GM12878 (cell line): ENCODE measurements around the gene NGRN.

ENCODE experiments used
- CHD4 ChIP-seq: fragments of 200-600 bp; sonication (generic); IDR thresholded peaks from 2 replicates; pipeline ENCODE4 v1.6.1; 2016; ENCODE audit warnings: mild to moderate bottlenecking
- JUNB ChIP-seq: IDR thresholded peaks from 2 replicates; pipeline ENCODE4 v1.6.1; 2016; ENCODE audit warnings: antibody characterized with exemption, mild to moderate bottlenecking
- KLF5 ChIP-seq: fragments of 450-650 bp; IDR thresholded peaks from 2 replicates; pipeline ENCODE4 v1.6.1; 2014; ENCODE audit warnings: mild to moderate bottlenecking; ENCODE audit not compliant: partially characterized antibody
- MEF2A ChIP-seq: IDR thresholded peaks from 2 replicates; pipeline ENCODE4 v1.6.1; 2011; ENCODE audit warnings: low read depth, mild to moderate bottlenecking, low read length, moderate library complexity; ENCODE audit not compliant: insufficient read depth
- POLR2AphosphoS5 ChIP-seq: IDR thresholded peaks from 2 replicates; pipeline ENCODE4 v1.6.1; 2011; ENCODE audit warnings: mild to moderate bottlenecking, low read length, inconsistent platforms
- TCF12 ChIP-seq: IDR thresholded peaks from 2 replicates; pipeline ENCODE4 v1.6.1; 2011; ENCODE audit warnings: low read depth, mild to moderate bottlenecking, low read length
- TCF3 ChIP-seq: IDR thresholded peaks from 2 replicates; pipeline ENCODE4 v1.6.1; 2012; ENCODE audit warnings: low read depth, mild to moderate bottlenecking, low read length, borderline replicate concordance; ENCODE audit not compliant: insufficient read depth
- ZNF24 ChIP-seq: fragments of 450-650 bp; IDR thresholded peaks from 2 replicates; pipeline ENCODE4 v1.6.1; 2017; ENCODE audit warnings: antibody characterized with exemption, mild to moderate bottlenecking
- TF ChIP-seq, protein P1 (sequence below), 3 experiments: IDR thresholded peaks in 2 of 3; conservative IDR thresholded peaks in 1 of 3; 2 replicates each; pipeline ENCODE4 v1.5.1; 2011; ENCODE audit warnings: low read depth in 3 of 3, low read length in 3 of 3, mild to moderate bottlenecking in 3 of 3, control low read depth in 2 of 3, moderate library complexity in 2 of 3, inconsistent platforms in 1 of 3, mixed read lengths in 1 of 3; ENCODE audit not compliant: control insufficient read depth in 2 of 3, insufficient read depth in 1 of 3; ENCODE audit errors: extremely low read depth in 1 of 3

DNA sequence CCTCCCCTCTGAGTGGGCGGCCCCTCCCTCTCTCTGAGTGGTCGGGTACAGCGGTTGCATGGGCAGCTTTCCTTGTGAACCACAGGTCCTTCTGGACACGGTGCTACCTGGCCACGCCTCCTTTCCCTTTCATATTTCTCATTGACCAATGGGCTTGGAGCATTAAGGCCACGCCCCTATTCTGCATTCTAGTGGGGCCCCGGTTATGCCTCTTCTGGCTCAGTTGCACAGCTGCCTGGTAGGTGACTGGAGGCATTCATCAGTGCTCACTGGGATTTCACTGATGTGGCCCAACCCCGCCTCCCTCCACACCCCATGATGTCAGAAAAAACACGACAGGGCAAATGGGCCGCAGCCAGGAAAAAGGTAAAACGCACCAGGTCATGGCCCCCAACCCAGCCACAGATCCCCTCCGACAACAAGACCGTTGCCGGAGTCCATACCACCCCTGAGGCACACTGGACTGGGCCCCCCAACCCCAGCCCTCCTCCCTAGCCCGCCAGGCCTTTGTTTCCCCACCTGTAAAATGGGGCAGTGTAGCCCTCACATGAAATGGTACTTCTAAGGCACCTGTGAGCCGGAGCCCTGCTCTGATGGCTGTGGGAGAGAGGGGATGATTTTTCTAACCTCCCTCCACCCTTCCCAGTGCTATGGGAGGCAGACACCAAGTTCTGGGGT is 26.3 kb downstream of the NGRN start:
- TF ChIP-seq POLR2AphosphoS5: no peak
- no peak for TF ChIP-seq JUNB
- TF ChIP-seq TCF3: no peak
- TF ChIP-seq TCF12: no peak
- TF ChIP-seq ZNF24: no peak
- TF ChIP-seq MEF2A: no peak
- TF ChIP-seq, protein P1, sequence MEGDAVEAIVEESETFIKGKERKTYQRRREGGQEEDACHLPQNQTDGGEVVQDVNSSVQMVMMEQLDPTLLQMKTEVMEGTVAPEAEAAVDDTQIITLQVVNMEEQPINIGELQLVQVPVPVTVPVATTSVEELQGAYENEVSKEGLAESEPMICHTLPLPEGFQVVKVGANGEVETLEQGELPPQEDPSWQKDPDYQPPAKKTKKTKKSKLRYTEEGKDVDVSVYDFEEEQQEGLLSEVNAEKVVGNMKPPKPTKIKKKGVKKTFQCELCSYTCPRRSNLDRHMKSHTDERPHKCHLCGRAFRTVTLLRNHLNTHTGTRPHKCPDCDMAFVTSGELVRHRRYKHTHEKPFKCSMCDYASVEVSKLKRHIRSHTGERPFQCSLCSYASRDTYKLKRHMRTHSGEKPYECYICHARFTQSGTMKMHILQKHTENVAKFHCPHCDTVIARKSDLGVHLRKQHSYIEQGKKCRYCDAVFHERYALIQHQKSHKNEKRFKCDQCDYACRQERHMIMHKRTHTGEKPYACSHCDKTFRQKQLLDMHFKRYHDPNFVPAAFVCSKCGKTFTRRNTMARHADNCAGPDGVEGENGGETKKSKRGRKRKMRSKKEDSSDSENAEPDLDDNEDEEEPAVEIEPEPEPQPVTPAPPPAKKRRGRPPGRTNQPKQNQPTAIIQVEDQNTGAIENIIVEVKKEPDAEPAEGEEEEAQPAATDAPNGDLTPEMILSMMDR (IDR thresholded peaks at IDR 0.05 in 2 of 3, conservative IDR thresholded peaks at IDR 0.05 in 1 of 3; ENCODE audit: control insufficient read depth in 2 of 3, extremely low read depth in 1 of 3, insufficient read depth in 1 of 3, low read depth in 3 of 3, low read length in 3 of 3): no peak
- no peak for TF ChIP-seq CHD4
- TF ChIP-seq KLF5: no peak
